H54 (cell line): ENCODE results near the gene NOB1.
"Not testable (repeated sequence)": the region's sequence is repeated elsewhere in the genome, so short reads cannot be mapped to it uniquely, and the experiment has no call there.

Source experiments
- DNase-seq: peaks from one replicate; pipeline ENCODE4 v3.0.0; 2011; ENCODE audit warnings: low spot score, mixed read lengths; ENCODE audit not compliant: insufficient read length
- FAIRE-seq: peaks from 3 replicates; lab custom pipeline; 2011; peaks lifted over from hg19 to GRCh38; lab: Jason Lieb, UNC
- POLR2A ChIP-seq: IDR thresholded peaks from 2 replicates; pipeline ENCODE4 v1.6.1; 2011; ENCODE audit warnings: low read depth, mild to moderate bottlenecking, low read length

The NOB1 gene

GRCh38 chr16:69745959-69746358, 8.8 kb downstream of the NOB1 start:
- DNase-seq: no peak
- TF ChIP-seq POLR2A: no peak
- FAIRE-seq: no peak

- no peak for DNase-seq
- FAIRE-seq: no peak
- no peak for TF ChIP-seq POLR2A
These were observed 9.5 kb downstream of the NOB1 start for GRCh38 chr16:69745232-69745612.

GRCh38 chr16:69744363-69745231, 10.1 kb downstream of the NOB1 start:
- TF ChIP-seq POLR2A: no peak
- DNase-seq (no peak), FAIRE-seq (no peak)

DNA sequence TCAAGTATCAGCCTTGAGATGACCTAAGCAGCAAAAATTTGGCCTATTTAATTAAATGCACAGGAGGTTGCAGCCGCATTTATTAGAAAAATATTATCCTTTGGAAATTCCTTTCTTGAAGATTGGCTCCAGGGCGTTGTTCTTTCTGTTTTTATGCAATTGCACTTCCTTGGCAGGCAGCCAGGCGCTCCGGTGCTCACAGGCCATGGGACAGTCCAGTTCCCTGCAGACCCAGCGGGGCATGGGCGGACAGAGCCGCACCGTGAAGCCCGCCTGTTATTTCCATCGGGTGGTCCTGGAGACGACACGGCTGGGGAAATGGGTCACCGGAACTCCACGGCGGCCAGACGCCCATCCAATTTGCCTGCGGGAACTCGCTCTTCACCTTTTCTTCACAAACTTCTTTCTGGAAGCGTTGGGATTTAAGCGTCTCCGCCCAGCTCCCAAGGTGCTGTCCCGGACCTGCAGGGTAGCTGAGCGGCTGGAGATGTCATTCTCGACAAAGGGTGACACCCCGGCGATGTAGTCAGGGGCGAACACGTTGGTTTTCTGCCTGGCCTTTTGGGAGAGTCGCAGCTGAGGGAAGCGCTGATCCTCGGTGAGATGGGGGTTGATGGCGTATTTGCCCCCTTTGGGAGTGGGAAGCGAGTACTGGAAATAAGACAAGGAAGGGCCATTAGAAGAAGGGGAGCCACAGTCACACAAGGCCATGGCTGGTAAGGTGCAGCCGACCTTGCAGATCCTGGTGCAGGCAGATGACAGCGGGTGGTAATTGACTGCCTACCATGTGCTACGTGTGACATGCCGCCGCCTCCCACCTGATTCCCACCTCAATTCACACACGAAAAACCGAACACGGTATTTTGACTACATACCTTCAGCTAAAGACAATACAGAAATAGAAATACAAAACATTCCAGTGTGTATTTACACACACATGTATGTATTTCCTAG, 12.5 kb downstream of the NOB1 start:
- FAIRE-seq (no peak), DNase-seq (no peak)
- TF ChIP-seq POLR2A: no peak

DNA sequence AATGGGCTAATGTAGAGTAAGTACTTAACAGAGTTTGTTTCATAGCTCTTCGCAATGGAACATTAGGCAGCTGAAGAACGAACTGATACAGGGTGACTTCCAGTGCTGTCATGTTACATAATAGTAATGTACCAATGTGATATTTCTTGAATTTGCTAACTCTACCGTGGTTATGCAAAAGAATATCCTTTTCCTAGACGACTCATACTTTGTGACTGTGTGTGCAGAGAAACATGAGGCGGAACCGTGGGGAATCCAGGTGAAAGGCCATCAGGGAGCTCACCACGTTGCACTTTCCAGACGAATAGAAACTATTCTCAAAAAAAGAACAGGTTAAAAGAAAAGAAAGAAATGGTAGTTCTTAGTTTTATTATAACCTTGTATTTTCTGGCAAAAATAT, 13.2 kb downstream of the NOB1 start:
- DNase-seq (peak; percentile 23), FAIRE-seq (no peak)
- TF ChIP-seq POLR2A: no peak

DNA sequence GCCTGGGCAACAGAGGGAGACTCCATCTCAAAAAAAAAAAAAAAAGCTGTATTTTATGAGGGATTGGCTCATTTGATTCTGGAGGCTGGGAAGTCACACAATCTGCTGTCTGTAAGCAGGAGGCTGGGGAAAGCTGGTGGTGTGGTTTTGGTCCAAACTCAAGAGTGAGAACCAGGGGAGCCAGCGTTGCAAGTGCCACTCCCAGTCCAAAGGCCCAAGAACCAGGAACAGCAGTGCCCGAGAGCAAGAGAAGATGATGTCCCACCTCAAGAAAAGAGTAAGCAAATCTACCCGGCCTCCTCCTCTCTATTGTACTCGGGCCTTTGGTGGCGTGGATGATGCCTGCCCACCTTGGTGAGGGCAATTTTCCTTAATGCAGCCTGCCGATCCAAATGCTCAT, 22.6 kb downstream of the NOB1 start:
- FAIRE-seq: no peak
- no peak for DNase-seq
- no peak for TF ChIP-seq POLR2A

DNA sequence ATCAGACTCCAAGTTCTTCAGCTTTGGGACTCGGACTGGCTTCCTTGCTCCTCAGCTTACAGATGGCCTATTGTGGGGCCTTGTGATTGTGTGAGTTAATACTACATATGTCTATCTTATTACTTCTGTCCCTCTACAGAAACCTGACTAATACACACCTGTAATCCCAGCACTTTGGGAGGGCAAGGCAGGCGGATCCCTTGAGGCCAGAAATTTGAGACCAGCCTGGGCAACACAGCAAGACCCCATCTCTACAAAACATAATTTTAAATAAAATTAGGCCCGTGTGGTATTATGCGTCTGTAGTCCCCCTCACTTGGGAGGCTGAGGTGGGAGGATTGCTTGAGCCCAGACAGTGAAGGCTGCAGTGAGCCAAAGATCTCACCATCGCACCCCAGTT, 23.4 kb downstream of the NOB1 start:
- FAIRE-seq, DNase-seq: not testable (repeated sequence)

GRCh38 chr16:69729030-69729429, 25.7 kb downstream of the NOB1 start:
- not testable (repeated sequence) for DNase-seq, FAIRE-seq

DNA sequence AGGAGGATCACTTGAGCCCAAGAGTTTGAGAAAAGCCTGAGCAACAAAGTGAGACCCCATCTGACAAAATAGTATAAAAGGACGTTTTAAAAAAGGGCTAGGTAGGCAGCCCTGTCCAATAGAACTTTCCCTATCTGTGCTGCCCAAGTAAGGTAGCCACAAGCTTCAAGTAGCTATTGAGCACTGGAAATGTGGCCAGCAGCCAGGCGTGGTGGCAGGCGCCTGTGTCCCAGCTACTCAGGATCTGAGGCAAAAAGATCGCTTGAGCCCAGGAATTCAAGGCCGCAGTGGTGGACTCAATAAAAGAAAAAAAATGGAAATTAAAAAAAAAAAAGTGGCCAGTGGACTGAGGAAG, 26.8 kb downstream of the NOB1 start:
- TF ChIP-seq POLR2A: no peak
- FAIRE-seq: no peak
- no peak for DNase-seq

DNA sequence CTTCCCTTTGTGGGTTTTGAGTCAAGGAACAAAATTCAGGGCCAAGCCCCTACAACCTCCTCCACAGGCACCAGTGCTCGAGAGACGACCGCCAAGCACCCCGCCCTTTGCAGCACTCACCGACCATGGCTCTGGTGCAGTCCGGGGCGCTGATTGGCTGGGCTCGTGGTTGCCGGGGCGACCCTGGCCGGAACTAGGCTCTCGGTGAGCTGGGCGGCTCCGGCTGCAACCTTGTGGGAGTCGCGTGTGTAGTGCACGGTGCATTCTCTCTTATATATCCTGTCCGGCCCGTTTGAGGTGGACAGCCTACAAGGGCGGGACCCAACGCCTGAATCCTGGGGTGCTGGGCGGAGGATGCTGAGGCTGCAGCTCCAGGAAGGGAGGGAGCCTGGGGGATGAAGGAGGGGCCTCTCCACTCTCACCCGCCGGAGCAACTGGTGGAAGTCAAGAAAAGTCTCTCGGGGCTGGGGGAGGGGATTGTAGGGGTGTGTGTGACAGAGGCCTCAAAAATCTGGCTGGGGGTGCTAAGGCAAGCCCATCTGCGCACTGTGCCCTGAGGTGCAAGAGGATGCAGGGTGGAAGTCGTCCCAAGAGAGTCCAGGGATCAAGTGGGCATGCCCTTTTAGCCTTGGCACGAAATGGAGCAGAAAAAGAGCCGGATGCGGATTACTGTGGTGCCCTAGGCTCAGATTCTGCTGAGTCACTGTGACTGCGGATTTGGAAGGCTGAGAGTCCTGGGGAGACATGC, 28.2 kb downstream of the NOB1 start, which contains the start of gene NQO1:
Gene NQO1, minus strand, starts transcription at position 248 of the 748 bp plus-strand sequence. Its CDS starts 121 bp downstream, at position 127.
- FAIRE-seq: peak; percentile 62
- DNase-seq: peak; percentile 91
- peak; percentile 94 for TF ChIP-seq POLR2A

GRCh38 chr16:69725480-69726312, 29.0 kb downstream of the NOB1 start:
- no peak for TF ChIP-seq POLR2A
- FAIRE-seq (no peak), DNase-seq (no peak)

GRCh38 chr16:69724981-69725479, 29.7 kb downstream of the NOB1 start:
- DNase-seq (no peak), FAIRE-seq (no peak)
- no peak for TF ChIP-seq POLR2A

- DNase-seq (no peak), FAIRE-seq (no peak)
These were observed 30.3 kb downstream of the NOB1 start for GRCh38 chr16:69724414-69724873.

More at GRCh38 chr16:69724414-69724873, 30.3 kb downstream of the NOB1 start:
- TF ChIP-seq POLR2A: no peak
